ENCODE data around the gene NECAB3. TPM values are rescaled to one million over a fixed set of nuclear protein-coding genes. Genes with fewer than 3 reads are reported as not detected.

The NECAB3 gene
- total and polyA plus RNA-seq, 2 of the 13 experiments (the other 11 are each of a cell fraction or from before 2014, with no cell fraction given): 61.5 to 65.5 TPM

DNA sequence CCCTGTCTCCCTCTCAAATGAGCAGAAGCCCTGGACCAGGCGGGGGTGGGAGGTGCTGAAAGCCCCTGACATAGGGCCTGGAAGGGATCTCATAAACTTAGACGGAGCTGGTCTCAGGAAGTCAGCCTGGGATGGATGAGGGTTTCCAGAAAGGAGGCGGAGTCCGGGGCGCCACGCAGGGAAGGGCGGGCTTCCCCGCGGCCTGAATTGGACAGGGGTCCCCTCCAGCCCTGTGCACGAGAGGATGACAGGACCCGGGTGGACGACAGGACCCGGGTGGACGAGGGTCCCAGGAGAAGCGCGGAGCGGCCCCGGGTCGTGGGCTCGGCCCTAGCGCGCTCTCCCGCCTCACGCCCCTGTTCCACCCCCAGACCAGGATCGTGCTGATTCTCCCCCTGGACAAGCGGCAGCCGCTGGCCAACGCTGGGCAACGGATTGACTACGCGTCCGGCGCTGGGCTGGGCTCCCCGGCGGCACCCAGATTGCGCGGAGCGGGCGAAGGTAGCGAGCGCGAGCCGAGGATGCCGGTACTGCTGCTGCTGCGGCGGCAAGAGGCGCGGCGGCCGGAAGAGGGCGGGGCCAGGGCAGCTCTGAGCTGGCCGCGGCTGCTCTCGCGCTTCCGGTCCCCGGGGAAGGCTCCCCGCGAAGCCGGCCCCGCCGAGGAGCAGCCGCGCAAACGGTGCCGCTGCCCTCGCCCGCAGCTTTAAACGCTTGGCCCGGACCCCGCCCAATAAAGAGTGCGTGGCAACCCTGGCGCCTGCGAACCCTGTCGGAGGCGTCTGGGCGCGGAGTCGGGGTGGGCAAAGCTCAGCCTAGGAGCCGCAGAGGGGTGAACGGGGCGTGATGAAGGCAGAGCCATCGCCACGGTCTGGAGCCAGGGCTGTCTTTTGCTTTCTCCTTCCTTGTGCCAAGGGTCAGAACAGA is 10.8 kb downstream of the NECAB3 start (continued):
- TF ChIP-seq, protein P1, sequence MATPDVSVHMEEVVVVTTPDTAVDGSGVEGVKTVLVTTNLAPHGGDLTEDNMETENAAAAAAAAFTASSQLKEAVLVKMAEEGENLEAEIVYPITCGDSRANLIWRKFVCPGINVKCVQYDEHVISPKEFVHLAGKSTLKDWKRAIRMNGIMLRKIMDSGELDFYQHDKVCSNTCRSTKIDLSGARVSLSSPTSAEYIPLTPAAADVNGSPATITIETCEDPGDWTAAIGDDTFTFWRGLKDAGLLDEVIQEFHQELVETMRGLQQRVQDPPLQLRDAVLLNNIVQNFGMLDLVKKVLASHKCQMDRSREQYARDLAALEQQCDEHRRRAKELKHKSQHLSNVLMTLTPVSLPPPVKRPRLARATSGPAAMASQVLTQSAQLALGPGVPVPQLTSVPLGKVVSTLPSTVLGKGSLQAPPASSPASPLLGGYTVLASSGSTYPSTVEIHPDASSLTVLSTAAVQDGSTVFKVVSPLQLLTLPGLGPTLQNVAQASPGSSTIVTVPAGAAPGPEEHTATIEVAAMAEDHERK (CRISPR knock-in tag; IDR thresholded peaks at IDR 0.05; ENCODE audit: low read depth): no peak; the same call in 1 of the 2 replicates
- TF ChIP-seq, protein P2, sequence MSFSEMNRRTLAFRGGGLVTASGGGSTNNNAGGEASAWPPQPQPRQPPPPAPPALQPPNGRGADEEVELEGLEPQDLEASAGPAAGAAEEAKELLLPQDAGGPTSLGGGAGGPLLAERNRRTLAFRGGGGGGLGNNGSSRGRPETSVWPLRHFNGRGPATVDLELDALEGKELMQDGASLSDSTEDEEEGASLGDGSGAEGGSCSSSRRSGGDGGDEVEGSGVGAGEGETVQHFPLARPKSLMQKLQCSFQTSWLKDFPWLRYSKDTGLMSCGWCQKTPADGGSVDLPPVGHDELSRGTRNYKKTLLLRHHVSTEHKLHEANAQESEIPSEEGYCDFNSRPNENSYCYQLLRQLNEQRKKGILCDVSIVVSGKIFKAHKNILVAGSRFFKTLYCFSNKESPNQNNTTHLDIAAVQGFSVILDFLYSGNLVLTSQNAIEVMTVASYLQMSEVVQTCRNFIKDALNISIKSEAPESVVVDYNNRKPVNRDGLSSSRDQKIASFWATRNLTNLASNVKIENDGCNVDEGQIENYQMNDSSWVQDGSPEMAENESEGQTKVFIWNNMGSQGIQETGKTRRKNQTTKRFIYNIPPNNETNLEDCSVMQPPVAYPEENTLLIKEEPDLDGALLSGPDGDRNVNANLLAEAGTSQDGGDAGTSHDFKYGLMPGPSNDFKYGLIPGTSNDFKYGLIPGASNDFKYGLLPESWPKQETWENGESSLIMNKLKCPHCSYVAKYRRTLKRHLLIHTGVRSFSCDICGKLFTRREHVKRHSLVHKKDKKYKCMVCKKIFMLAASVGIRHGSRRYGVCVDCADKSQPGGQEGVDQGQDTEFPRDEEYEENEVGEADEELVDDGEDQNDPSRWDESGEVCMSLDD (CRISPR knock-in tag; IDR thresholded peaks at IDR 0.05; ENCODE audit: borderline replicate concordance): no peak; the same call in 1 of the 2 replicates
- TF ChIP-seq NKX3-1 (CRISPR knock-in tag; IDR thresholded peaks at IDR 0.05) (0 out of 2 replicates have a peak, but pooled peaks have one; percentile 44), BORCS8-MEF2B (CRISPR knock-in tag; IDR thresholded peaks at IDR 0.05) (peak; percentile 97), ZNF205 (CRISPR knock-in tag; IDR thresholded peaks at IDR 0.05) (0 out of 2 replicates have a peak, but pooled peaks have one; percentile 88), ZFP36 (IDR thresholded peaks at IDR 0.05; ENCODE audit: borderline replicate concordance, low read depth, low read length, partially characterized antibody) (no peak), ZMYM3 (CRISPR knock-in tag; IDR thresholded peaks at IDR 0.05) (peak; percentile 46; the same call in 1 of the 2 replicates), ZNF510 (CRISPR knock-in tag; IDR thresholded peaks at IDR 0.05; ENCODE audit: low read depth) (peak; percentile 51; the same call in 1 of the 2 replicates), HHEX (CRISPR knock-in tag; IDR thresholded peaks at IDR 0.05) (no peak), HMGA1 (CRISPR knock-in tag; conservative IDR thresholded peaks at IDR 0.05) (no peak)
- TF ChIP-seq, protein P3, sequence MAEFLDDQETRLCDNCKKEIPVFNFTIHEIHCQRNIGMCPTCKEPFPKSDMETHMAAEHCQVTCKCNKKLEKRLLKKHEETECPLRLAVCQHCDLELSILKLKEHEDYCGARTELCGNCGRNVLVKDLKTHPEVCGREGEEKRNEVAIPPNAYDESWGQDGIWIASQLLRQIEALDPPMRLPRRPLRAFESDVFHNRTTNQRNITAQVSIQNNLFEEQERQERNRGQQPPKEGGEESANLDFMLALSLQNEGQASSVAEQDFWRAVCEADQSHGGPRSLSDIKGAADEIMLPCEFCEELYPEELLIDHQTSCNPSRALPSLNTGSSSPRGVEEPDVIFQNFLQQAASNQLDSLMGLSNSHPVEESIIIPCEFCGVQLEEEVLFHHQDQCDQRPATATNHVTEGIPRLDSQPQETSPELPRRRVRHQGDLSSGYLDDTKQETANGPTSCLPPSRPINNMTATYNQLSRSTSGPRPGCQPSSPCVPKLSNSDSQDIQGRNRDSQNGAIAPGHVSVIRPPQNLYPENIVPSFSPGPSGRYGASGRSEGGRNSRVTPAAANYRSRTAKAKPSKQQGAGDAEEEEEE (CRISPR knock-in tag; IDR thresholded peaks at IDR 0.05; ENCODE audit: borderline replicate concordance): peak; percentile 20; the same call in 1 of the 2 replicates
- TF ChIP-seq, protein P4, sequence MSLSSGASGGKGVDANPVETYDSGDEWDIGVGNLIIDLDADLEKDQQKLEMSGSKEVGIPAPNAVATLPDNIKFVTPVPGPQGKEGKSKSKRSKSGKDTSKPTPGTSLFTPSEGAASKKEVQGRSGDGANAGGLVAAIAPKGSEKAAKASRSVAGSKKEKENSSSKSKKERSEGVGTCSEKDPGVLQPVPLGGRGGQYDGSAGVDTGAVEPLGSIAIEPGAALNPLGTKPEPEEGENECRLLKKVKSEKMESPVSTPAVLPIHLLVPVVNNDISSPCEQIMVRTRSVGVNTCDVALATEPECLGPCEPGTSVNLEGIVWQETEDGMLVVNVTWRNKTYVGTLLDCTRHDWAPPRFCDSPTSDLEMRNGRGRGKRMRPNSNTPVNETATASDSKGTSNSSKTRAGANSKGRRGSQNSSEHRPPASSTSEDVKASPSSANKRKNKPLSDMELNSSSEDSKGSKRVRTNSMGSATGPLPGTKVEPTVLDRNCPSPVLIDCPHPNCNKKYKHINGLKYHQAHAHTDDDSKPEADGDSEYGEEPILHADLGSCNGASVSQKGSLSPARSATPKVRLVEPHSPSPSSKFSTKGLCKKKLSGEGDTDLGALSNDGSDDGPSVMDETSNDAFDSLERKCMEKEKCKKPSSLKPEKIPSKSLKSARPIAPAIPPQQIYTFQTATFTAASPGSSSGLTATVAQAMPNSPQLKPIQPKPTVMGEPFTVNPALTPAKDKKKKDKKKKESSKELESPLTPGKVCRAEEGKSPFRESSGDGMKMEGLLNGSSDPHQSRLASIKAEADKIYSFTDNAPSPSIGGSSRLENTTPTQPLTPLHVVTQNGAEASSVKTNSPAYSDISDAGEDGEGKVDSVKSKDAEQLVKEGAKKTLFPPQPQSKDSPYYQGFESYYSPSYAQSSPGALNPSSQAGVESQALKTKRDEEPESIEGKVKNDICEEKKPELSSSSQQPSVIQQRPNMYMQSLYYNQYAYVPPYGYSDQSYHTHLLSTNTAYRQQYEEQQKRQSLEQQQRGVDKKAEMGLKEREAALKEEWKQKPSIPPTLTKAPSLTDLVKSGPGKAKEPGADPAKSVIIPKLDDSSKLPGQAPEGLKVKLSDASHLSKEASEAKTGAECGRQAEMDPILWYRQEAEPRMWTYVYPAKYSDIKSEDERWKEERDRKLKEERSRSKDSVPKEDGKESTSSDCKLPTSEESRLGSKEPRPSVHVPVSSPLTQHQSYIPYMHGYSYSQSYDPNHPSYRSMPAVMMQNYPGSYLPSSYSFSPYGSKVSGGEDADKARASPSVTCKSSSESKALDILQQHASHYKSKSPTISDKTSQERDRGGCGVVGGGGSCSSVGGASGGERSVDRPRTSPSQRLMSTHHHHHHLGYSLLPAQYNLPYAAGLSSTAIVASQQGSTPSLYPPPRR (CRISPR knock-in tag; IDR thresholded peaks at IDR 0.05; ENCODE audit: borderline replicate concordance): peak; percentile 73; the same call in 1 of the 2 replicates
